SKM-1 treated with dmso at 0.1 percent for 144 hours (cell line): ENCODE measurements around the gene CNN2.
A peak's percentile ranks its signal among the peaks of the same experiment; 100 is the strongest.

Experiments used
- DNase-seq: peaks from one replicate; lab custom pipeline; 2025; ENCODE audit not compliant: unreplicated experiment; lab: John Stamatoyannopoulos, UW

The CNN2 gene

DNA sequence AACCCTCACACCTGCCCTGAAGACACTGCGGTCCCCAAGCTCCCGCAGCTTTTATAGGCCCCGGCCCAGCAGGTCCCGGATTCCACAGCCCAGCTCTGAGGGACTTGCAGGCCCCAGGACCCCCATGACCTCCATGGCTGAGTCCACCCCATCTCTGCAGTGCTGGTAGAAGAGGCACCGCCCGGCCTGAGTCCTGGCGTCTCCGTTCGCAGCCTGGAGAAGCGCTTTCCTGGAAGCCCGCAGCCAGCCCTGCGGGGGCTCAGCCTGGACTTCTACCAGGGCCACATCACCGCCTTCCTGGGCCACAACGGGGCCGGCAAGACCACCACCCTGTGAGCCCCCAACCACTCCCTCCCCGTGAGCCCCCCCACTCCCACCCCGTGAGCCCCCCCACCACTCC lies 22.7 kb downstream of the CNN2 start:
- no peak for DNase-seq

DNA sequence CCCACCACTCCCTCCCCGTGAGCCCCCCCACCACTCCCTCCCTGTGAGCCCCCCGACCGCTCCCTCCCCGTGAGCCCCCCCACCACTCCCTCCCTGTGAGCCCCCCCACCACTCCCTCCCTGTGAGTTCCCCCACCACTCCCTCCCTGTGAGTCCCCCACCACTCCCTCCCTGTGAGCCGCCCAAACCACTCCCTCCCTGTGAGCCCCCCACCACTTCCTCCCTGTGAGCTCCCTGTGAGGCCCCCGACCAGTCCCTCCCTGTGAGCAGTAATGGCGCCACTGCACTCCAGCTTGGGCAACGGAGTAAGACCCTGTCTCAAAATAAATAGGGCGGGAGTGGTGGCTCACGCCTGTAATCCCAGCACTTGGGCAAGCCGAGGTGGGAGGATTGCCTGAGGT lies 23.4 kb downstream of the CNN2 start:
- DNase-seq, result no peak

DNA sequence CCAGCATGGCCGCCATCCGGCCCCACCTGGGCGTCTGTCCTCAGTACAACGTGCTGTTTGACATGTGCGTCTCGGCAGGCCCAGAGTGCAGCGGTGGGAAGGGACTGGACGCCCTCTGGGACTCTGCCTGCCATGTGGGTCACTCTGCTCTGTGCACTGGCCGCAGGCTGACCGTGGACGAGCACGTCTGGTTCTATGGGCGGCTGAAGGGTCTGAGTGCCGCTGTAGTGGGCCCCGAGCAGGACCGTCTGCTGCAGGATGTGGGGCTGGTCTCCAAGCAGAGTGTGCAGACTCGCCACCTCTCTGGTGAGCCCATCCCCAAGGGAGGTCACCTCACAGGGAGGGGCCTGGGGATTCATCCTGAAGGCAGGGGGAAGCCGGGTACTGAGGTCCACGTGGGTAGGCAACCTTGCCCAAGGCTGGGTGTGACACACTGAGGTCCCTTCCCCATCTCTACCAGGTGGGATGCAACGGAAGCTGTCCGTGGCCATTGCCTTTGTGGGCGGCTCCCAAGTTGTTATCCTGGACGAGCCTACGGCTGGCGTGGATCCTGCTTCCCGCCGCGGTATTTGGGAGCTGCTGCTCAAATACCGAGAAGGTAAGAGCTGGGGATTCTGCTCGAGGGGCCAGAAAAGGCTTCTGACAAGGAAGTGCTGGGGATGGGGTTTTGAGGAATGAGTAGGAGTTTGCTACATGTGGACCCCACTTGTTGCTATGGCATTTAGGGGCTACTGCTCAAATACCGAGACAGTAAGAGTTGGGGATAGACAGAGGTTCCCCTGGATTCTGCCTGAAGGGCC lies 24.8 kb downstream of the CNN2 start:
- no peak for DNase-seq

DNA sequence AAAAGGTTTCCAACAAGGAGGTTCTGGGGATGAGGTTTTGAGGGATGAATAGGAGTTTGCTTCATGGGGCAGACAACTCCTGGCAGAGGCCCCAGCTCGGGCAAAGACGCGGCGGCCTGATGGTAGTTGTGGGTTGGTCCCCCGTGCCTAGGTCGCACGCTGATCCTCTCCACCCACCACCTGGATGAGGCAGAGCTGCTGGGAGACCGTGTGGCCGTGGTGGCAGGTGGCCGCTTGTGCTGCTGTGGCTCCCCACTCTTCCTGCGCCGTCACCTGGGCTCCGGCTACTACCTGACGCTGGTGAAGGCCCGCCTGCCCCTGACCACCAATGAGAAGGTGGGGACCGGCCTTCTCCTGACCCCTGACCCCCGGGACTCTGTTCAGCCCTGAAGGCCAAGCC lies 25.4 kb downstream of the CNN2 start:
- no peak for DNase-seq

DNA sequence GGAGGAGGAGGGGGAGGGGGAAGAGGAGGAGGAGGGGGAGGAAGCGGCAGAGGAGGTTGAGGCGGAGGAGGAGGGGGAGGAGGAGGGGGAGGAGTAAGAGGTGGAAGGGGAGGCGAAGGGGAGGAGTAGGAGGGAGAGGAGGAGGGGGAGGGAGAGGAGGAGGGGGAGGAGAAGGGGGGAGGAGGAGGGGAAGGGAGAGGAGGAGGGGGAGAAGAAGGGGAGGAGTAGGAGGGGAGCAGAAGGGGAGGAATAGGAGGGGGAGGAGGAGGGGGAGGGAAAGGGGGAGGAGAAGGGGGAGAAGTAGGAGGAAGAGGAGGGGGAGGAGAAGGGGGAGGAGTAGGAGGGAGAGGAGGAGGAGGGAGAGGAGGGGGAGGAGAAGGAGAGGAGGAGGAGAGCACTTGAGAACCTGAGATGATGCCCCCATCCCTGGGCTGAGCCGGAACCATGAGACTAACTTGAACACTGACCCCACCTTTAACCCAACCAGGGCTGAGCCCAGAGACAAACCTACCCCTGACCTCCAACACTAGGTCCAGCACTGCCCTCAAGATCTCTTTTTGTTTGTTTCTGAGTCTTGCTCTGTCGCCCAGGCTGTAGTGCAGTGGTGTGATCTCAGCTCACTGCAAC lies 26.1 kb downstream of the CNN2 start:
- no peak for DNase-seq

DNA sequence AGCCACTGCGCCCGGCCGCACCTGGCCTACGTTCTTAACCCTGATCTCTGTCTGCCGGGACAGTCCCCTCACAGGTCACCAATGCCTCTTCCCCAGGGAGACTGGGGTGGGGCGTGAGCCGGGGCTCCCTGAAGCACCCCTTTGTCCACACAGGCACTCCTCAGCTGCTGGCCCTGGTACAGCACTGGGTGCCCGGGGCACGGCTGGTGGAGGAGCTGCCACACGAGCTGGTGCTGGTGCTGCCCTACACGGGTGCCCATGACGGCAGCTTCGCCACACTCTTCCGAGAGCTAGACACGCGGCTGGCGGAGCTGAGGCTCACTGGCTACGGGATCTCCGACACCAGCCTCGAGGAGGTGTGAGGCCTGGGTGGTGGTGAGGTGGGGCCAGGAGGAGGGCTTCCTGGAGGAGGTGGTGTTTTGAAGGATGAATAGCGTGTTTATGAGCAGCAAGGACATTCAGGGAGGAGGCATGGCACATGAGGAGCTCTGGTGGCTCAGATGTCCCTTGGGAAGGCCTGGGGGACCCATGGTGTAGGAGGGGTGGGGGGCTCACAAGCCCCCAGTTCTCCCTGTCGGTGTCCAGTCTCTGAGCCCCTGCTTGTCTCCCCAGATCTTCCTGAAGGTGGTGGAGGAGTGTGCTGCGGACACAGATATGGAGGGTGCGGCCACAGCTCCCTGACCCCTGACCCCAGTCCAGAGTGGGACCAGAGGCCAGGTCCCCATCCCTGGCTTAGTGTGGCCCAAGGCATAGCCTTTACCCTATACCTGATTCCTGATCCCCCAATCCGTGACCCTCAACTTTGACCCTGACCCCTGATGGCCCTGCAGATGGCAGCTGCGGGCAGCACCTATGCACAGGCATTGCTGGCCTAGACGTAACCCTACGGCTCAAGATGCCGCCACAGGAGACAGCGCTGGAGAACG lies 27.0 kb downstream of the CNN2 start:
- DNase-seq, result no peak

DNA sequence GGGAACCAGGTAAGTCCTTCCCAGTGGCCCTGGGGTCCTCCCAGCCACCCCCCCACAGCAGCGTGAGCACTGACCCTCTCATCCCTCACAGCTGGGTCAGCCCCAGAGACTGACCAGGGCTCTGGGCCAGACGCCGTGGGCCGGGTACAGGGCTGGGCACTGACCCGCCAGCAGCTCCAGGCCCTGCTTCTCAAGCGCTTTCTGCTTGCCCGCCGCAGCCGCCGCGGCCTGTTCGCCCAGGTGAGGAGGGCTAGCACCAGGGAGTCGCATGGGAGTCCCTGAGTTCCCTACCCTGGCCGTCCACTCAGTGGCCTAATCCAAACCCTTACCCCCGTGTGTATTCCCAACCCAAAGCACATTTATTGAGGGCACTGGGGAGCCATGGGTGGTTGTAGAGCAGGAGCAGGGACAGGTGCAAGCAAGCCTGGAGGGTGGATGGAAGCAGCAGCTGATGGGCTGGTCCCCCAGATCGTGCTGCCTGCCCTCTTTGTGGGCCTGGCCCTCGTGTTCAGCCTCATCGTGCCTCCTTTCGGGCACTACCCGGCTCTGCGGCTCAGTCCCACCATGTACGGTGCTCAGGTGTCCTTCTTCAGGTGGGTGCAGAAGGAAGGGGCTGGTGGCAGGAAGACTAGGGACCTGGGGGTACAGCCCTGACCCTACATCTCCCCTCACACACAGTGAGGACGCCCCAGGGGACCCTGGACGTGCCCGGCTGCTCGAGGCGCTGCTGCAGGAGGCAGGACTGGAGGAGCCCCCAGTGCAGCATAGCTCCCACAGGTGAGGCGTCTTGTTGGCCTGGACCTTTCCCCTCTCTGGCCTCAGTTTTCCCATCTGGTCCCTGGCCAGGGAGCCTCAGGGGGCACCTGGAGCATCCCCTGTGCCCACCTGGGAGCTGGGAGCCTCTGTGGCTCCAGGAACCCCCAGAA lies 28.0 kb downstream of the CNN2 start:
- DNase-seq, result no peak

DNA sequence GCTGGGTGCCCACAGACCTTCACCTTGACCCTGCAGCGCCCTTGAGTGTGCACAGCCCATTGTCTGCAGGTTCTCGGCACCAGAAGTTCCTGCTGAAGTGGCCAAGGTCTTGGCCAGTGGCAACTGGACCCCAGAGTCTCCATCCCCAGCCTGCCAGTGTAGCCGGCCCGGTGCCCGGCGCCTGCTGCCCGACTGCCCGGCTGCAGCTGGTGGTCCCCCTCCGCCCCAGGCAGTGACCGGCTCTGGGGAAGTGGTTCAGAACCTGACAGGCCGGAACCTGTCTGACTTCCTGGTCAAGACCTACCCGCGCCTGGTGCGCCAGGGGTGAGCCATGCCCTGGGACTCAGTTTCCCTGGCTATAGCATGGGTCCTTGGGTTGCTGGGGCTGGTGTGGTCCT lies 28.6 kb downstream of the CNN2 start:
- no peak for DNase-seq

DNA sequence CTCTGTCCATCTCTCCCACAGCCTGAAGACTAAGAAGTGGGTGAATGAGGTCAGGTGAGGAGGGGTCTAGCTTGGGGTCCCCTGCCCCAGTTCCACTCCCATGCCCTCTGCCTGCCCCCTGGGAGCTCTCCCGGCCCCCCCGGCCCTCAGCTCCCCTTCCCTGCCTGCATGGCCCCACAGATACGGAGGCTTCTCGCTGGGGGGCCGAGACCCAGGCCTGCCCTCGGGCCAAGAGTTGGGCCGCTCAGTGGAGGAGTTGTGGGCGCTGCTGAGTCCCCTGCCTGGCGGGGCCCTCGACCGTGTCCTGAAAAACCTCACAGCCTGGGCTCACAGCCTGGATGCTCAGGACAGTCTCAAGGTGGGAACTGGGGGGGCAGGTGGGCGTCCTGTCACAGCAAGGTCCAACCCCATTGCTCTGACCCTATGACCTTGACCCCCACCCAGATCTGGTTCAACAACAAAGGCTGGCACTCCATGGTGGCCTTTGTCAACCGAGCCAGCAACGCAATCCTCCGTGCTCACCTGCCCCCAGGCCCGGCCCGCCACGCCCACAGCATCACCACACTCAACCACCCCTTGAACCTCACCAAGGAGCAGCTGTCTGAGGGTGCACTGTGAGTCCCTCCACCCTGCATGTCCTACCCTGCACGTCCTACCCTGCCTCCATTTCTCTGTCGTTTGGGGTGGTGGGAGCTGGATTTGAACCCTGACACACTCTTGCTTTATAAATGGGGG lies 29.6 kb downstream of the CNN2 start:
- no peak for DNase-seq

DNA sequence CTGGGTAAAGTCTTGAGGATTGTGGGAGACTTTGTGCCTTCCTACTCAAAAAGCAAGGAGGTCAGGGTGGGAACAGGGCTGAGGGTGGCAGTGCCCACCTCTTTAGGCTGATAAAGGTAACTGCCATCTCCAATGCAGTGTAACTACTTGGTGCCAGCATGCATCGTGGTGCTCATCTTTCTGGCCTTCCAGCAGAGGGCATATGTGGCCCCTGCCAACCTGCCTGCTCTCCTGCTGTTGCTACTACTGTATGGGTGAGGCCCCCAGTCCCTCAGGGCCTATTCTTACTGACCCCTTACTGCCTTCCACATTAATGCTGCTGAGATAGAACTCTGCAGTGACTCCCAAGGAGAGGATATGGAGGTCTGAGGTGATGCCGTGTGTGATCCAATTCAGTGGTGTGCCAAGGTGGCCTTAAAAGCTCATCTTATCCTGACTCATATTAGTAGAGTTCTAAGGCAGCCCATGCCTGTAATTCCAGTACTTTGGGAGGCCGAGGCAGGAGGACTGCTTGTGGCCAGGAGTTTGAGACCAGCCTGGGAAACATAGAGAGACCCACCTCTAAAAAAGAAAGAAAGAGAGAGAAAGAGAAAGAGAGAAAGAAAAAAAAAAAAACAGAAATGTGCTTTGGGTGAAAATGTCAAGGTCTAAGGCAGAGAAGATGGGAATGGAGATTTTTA lies 30.9 kb downstream of the CNN2 start:
- DNase-seq, result no peak

DNA sequence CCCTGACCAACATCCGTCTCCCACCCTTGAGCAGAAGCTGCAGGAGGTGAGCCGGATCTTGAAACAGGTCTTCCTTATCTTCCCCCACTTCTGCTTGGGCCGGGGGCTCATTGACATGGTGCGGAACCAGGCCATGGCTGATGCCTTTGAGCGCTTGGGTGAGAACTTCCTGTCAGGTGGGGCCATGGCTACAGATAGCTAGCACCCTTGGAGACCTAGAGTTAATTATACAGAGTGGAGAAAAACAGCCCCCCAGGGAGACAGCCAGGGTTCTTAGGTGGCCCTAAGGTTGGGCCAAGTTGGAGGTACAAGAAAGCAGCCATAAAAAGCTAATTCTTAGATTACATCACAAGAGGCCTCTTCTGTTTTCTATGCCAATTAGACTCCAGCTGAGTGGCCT lies 31.7 kb downstream of the CNN2 start:
- no peak for DNase-seq

DNA sequence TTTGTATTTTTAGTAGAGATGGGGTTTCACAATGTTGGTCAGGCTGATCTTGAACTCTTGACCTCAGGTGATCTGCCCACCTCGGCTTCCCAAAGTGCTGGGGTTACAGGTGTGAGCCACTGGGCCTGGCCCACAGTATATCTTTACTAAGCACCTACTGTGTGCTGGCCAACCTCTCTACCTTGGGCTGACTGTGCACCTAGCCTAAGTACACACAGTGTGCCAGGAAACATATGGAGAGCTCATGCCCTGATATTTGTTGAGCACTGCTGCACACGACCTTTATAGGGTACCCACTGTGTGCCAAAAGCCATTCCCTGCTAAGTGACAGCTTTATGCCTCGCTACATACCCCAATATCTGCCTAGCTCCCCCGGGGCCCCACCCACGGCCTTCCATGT lies 34.3 kb downstream of the CNN2 start:
- no peak for DNase-seq

DNA sequence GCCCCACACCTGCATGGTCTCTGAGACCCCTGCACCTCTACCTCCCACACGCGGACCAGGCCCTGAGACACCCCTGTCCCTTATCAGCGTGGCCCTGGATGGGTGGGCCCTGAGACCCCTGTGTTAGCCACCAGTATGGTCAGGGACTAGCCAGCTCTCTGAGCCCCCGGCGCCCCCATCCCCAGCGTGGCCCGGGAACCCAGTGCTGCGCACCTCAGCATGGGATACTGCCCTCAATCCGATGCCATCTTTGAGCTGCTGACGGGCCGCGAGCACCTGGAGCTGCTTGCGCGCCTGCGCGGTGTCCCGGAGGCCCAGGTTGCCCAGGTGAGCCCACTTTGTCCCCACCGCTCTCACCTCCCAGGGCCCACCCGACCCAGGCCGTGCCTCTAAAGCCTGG lies 35.6 kb downstream of the CNN2 start:
- DNase-seq, result no peak

DNA sequence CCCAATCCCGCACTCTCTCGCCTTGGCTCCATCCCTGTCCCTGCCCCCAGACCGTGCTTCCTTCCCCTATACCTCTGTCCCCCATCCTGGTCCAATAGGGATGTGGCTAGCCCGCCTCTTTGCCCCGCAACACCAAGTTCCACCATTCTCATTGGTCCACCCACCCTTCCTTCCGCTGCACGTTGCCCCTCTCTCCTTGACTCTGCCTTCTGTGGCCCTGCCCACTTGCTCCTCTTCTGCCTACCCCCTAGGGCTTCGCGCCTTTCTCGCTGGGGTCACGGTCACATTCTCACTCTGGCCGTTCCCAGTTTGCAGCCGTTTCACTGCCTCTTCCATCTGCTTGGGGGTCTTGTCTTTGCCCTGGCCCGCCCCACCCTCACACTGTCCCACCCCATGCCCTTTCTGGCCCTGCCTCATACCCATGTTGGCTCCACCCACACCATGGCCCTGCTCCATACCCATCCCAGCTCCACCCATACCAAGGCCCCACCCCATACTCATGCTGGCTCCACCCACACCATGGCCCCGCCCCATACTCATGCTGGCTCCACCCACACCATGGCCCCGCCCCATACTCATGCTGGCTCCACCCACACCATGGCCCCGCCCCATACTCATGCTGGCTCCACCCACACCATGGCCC lies 36.1 kb downstream of the CNN2 start:
- peak; percentile 48 for DNase-seq

DNA sequence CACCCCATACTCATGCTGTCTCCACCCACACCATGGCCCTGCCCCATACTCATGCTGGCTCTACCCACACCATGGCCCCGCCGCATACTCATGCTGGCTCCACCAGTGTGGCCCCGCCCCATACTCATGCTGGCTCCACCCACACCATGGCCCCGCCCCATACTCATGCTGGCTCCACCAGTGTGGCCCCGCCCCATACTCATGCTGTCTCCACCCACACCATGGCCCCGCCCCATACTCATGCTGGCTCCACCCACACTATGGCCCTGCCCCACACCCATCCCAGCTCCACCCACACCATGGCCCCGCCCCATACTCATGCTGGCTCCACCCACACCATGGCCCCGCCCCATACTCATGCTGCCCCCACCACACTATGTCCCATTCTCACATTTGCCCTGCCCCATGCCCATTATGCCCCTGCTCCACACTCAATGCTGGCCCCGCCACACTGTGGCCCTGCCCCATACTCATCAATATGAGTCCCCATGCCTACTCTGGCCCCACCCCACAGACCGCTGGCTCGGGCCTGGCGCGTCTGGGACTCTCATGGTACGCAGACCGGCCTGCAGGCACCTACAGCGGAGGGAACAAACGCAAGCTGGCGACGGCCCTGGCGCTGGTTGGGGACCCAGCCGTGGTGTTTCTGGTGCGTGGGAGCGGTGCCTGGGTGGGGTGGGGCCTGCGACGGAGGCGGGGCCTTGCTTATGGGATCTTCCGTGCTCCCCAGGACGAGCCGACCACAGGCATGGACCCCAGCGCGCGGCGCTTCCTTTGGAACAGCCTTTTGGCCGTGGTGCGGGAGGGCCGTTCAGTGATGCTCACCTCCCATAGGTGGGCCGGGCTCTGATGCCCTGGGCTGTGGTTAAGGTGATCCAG lies 36.9 kb downstream of the CNN2 start:
- peak; percentile 51 for DNase-seq

DNA sequence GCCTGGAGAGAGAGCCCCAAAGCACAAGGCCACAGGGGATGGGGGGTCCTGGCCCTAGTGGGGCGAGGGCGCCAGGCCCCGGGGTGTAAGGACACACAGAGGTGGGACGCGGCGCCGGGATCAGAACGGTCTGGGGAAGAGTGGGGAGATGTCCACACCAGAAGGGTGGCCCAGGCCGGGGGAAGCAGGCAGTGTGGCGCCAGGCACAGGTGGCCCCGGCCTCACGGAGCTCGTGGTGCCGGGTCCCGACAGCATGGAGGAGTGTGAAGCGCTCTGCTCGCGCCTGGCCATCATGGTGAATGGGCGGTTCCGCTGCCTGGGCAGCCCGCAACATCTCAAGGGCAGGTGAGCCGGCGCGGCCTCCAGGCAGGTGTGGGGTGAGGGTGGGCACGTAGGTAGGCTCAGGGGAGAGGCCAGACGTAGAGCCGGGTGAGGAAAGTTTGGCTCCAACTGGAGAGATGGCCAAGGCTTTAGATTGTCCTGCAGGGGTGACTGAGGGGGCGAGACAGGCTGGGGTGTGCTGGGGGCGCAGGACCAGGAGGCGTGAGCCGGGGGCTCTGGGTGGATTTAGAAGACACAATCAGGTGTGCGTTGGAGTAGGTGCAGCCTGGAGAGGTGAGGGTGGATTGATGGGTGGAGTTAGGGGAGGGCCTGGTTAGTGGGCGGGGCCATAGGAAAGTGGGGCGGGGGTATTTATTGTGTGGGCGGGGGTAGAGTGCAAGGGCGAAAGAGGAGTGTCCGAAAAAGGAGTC lies 37.7 kb downstream of the CNN2 start:
- no peak for DNase-seq
